Vagina (tissue), 2 donors: Measurements from ENCODE around the gene FKBP9. TPM values are rescaled to one million over a fixed set of nuclear protein-coding genes. Genes with fewer than 3 reads are reported as not detected.
"Not testable (repeated sequence)": the region's sequence is repeated elsewhere in the genome, so short reads cannot be mapped to it uniquely, and the experiment has no call there.

Source experiments
- DNase-seq, 2 donors: peaks; one replicate each; pipeline ENCODE4 v3.0.0-alpha.2; 2017; ENCODE audit errors: extremely low spot score in 2 of 2
- H3K27ac ChIP-seq: fragments of 200-600 bp; sonication (generic); one replicate; pipeline ENCODE4 v1.5.1; 2019
- H3K27me3 ChIP-seq: fragments of 200-600 bp; sonication (generic); one replicate; pipeline ENCODE4 v1.5.1; 2019
- H3K36me3 ChIP-seq, 2 donors: fragments of 200-600 bp; sonication (generic); one replicate each; pipeline ENCODE4 v1.5.1; 2017 to 2019
- H3K4me1 ChIP-seq: fragments of 200-600 bp; sonication (generic); one replicate; pipeline ENCODE4 v1.5.1; 2019
- H3K4me3 ChIP-seq, 2 donors: fragments of 200-600 bp; sonication (generic); 1 replicate in 1 of 2; 2 replicates in 1 of 2; pipeline ENCODE4 v1.5.1; 2016 to 2019
- H3K9me3 ChIP-seq: fragments of 200-600 bp; sonication (generic); one replicate; pipeline ENCODE4 v1.5.1; 2019
- POLR2A ChIP-seq, 2 donors: fragments of 450-650 bp; IDR thresholded peaks; one replicate each; pipeline ENCODE4 v1.6.1; 2017; ENCODE audit warnings: antibody characterized with exemption in 2 of 2, mild to moderate bottlenecking in 2 of 2, moderate library complexity in 2 of 2
- POLR2AphosphoS5 ChIP-seq, 2 donors: sonication (generic); formaldehyde crosslinking; IDR thresholded peaks; one replicate each; pipeline ENCODE4 v1.9.0; 2017; ENCODE audit warnings: antibody characterized with exemption in 2 of 2, mild to moderate bottlenecking in 2 of 2, low read depth in 1 of 2; ENCODE audit not compliant: insufficient read depth in 1 of 2
- intact Hi-C: fragments of 100-400 bp; cut with DNase I; formaldehyde crosslinking; loops from one replicate; pipeline ENCODE4 v1.15.1; 2023
- total RNA-seq: library from RNA; depleted of rRNA; stranded (reverse); fragments of >200 nt; gene quantifications from one replicate; pipeline ENCODE4 v1.2.3, GENCODE V29; 2016

The FKBP9 gene
- total RNA-seq, 1 donor from 2014 or later: 113 TPM

- Histone ChIP-seq H3K4me1 (peaks cover 21% of the 10 kb centered on the region), H3K4me3 (peak overlapping the region; percentile 71 to 90), H3K27me3 (no peaks in the 10 kb centered on the region), H3K9me3 (no peaks in the 10 kb centered on the region), H3K36me3 (no peaks in the 10 kb centered on the region), H3K27ac (peak overlapping the region; percentile 94)
- DNase-seq: no peak
- TF ChIP-seq POLR2AphosphoS5 (IDR thresholded peaks at IDR 0.05; ENCODE audit: insufficient read depth in 1 of 2, low read depth in 1 of 2) (peak in 1 of 2 donors; percentile 19), POLR2A (IDR thresholded peaks at IDR 0.05) (no peak)
- intact Hi-C loops: no loop called here
These were observed 1.1 kb downstream of the FKBP9 start for GRCh38 chr7:32958046-32959025.

DNA sequence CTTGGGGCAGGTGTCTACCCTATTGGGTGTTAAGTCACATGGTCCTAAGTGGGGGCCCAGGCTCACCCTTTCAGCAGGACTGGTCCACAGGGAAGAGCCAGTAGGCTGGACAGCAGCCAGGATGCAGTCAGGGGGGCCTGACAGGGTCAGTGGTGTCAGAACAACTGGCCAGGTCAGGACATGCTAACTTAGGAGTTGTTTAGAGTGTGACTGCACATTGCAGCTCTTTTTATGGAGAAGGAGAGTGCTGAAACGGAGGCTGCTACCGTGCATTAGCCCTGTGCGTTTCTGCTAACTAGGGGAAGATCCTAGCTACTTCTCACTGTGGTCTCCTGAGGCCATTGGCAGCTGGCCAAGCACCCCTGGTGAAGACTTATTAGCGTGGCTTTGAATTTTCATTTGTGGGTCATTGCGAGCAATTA, 6.7 kb downstream of the FKBP9 start:
- Histone ChIP-seq H3K27ac (peak overlapping the region; percentile 75), H3K4me1 (peaks cover 32% of the 10 kb centered on the region)
- DNase-seq, intact Hi-C loops, H3K36me3 ChIP-seq, H3K4me3 ChIP-seq, H3K9me3 ChIP-seq, H3K27me3 ChIP-seq: not testable (repeated sequence)

DNA sequence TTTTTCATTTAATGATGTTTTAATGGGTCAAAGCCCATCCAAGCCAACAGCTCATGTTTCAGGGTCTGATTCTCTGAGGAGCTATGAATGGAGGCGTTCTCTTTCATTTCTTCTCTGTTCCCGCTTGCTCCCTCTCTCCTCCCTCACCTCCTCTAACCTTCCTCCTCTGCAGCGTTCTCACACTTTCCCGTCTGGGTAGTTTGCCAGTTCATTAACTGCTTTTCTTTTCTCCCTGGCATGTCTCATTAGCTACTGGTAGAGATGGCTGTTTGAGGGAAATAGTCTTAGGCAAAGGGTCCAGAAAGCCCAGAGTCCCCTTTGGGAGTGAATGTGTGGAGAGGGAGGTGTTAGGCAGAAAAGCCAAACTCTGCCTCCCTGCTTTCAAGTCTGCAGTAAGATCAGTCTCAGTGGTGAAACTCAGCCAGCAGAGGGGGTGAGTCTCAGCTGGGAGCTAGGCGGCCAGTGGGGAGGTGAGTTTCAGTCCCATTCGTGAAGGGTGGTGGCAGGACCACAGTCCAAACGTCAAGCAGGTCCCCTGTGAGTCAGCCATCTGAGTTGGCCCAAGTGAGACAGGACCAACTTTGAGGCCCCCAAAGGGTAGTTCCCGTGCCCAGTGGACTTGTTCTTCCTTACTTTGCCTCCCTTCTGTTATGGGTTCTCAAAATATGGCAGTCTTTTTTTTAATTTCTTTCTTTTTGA, 7.4 kb downstream of the FKBP9 start:
- H3K27me3 ChIP-seq, H3K4me3 ChIP-seq, DNase-seq, H3K9me3 ChIP-seq, H3K36me3 ChIP-seq, intact Hi-C loops: not testable (repeated sequence)
- Histone ChIP-seq H3K4me1 (peaks cover 25% of the 10 kb centered on the region), H3K27ac (peak overlapping the region; percentile 75)

DNA sequence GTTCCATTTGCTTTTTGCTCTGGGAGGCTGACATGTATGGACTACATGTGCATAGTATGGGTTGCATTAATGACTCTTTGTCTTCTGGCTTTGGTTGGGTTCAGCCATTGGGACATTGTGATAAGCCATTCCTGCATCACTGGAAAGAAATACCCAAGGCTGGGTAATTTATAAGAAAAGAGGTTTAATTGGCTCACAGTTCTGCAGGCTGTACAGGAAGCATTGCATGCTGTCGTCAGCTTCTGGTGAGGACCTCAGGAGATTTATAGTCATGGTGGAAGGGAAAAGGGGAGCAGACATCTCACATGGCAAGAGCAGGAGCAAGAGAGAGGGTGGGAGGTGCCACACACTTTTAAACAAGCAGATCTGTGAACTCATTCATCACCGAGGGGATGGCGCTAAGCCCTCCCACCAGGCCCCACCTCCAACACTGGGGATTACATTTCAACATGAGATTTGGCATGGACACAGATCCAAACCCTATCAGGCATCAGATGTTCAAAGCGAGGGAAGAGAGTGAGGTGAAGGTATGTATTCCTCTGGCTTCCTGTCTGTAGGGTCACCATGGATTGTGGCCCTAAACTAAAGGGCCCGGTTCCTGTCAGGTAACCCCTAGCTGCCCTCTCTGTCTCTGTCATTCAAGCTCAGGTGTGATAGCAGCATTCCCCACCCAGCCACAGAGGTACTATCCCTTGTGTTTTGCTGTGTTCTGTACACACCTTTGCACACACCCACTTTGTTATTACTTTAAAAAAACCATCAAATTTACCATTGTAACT, 9.4 kb downstream of the FKBP9 start:
- H3K4me1 ChIP-seq: peaks cover 32% of the 10 kb centered on the region
- intact Hi-C loops, H3K27me3 ChIP-seq, DNase-seq, H3K4me3 ChIP-seq, H3K27ac ChIP-seq, H3K9me3 ChIP-seq, H3K36me3 ChIP-seq: not testable (repeated sequence)

DNA sequence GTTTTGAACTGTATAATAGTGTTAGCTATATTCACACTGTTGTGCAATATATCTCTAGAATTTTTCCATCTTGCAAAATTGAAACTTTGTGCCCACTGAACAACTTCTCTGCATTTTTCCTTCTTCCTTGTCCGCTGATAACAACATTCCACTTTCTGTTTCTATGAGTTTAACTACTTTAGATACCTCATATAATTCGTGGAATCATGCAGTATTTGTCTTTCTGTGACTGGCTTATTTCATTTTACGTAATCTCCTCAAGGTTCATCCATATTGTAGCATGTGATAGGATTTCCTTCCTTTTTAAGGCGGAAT, 10.0 kb downstream of the FKBP9 start:
- intact Hi-C loops, H3K4me3 ChIP-seq, DNase-seq, H3K9me3 ChIP-seq, H3K27me3 ChIP-seq, H3K27ac ChIP-seq, H3K36me3 ChIP-seq: not testable (repeated sequence)
- peaks cover 32% of the 10 kb centered on the region for H3K4me1 ChIP-seq

DNA sequence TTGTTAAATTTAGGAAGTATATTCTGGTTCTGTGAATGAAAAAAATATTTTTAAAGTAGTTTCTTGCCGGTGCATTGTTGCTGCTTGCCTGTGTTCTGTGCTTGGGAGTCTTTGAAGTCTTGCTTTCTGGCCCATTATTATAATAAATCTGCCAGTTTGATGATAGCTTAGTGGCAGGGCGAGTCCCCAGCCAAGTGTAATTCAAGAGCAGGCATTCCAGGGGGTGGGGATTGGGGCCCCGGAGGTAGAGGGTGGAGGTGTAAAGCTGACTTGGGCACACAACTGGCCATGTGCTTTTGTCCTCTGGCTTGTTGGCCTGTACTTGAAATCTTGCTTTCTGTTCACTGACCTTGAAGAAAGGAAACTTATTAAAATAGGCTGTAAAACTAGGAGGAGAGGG, 14.7 kb downstream of the FKBP9 start:
- H3K36me3 ChIP-seq, intact Hi-C loops, DNase-seq, H3K4me3 ChIP-seq, H3K27ac ChIP-seq, H3K9me3 ChIP-seq, H3K27me3 ChIP-seq: not testable (repeated sequence)
- H3K4me1 ChIP-seq: peaks cover 12% of the 10 kb centered on the region

- H3K4me3 ChIP-seq, H3K4me1 ChIP-seq, H3K36me3 ChIP-seq, H3K9me3 ChIP-seq, H3K27ac ChIP-seq, intact Hi-C loops, DNase-seq, H3K27me3 ChIP-seq: not testable (repeated sequence)
These were observed 19.9 kb downstream of the FKBP9 start for GRCh38 chr7:32977159-32977558.

- H3K4me3 ChIP-seq, H3K9me3 ChIP-seq, DNase-seq, intact Hi-C loops, H3K4me1 ChIP-seq, H3K27me3 ChIP-seq, H3K27ac ChIP-seq, H3K36me3 ChIP-seq: not testable (repeated sequence)
These were observed 22.0 kb downstream of the FKBP9 start for GRCh38 chr7:32979246-32979645.

- H3K4me1 ChIP-seq, H3K27me3 ChIP-seq, intact Hi-C loops, DNase-seq, H3K4me3 ChIP-seq, H3K9me3 ChIP-seq, H3K36me3 ChIP-seq, H3K27ac ChIP-seq: not testable (repeated sequence)
These were observed 22.7 kb downstream of the FKBP9 start for GRCh38 chr7:32979902-32980301.

DNA sequence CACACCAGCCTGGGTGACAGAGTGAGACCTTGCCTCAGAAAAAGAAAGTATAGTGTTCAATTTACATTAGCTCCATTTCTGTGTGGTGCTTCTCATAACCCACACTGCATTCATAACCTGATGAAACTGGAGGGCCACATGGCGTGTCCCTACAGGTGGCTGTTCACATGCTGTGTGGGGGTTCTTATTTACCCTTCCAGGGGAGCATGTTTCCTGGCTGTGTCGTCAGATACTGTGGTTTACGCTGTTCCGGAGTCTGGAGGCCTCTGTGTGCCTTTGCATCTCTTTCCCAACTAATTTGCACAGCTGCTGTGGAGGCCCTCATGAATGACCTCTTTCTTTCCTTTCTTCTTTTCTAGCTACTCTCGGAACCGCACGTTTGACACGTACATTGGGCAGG, 30.9 kb downstream of the FKBP9 start:
- intact Hi-C loops, H3K36me3 ChIP-seq, DNase-seq: not testable (repeated sequence)

GRCh38 chr7:32991068-32991585, 33.9 kb downstream of the FKBP9 start:
- peak overlapping the region; percentile 43 for H3K27ac ChIP-seq
- H3K4me1 ChIP-seq, H3K27me3 ChIP-seq, H3K4me3 ChIP-seq, H3K9me3 ChIP-seq, H3K36me3 ChIP-seq, intact Hi-C loops, DNase-seq: not testable (repeated sequence)

More for the DNA sequence above, 30.9 kb downstream of the FKBP9 start:
- H3K9me3 ChIP-seq, H3K4me3 ChIP-seq, H3K27me3 ChIP-seq, H3K27ac ChIP-seq: not testable (repeated sequence)
- peaks cover 19% of the 10 kb centered on the region for H3K4me1 ChIP-seq

DNA sequence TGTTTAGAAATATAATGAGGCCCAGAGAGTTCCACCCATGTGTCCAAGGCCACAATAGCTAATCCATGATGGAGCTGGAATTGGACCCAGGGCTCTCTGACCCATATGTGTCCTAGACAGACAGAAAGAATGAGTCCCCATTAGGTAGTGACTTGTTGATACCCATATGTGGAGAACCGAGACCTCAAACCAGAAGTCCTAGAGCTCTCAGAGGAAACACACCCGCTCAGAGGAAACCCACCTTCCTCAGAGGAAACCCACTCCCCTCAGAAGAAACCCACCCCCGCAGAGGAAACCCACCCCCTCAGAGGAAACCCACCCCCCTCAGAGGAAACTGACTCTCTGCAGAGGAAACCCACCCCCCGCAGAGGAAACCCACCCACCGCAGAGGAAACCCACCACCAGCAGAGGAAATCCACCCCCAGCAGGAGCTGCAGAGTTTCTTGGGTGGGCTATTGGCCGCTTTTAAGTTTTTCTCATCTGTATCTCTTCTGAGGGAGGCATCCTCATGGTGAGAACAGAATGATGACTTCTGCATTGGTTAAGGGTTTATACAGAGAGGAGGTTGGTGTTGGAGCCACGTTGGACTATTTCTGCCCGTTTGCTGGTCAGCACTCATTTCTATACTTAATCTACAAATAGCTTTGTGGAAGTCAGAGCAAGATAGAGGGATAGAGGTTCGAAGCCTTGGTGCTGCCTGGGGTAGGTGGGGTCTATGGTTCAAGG, 34.9 kb downstream of the FKBP9 start:
- intact Hi-C loops, H3K9me3 ChIP-seq, H3K27ac ChIP-seq, H3K36me3 ChIP-seq, H3K4me3 ChIP-seq, DNase-seq, H3K27me3 ChIP-seq, H3K4me1 ChIP-seq: not testable (repeated sequence)
